ELR (cell line): ENCODE results near the gene TMEM245.
"Not testable (repeated sequence)": the region's sequence is repeated elsewhere in the genome, so short reads cannot be mapped to it uniquely, and the experiment has no call there.

Source experiments
- DNase-seq: peaks from one replicate; pipeline ENCODE4 v3.0.0-alpha.2; 2015; ENCODE audit warnings: low read depth

Gene TMEM245

DNA sequence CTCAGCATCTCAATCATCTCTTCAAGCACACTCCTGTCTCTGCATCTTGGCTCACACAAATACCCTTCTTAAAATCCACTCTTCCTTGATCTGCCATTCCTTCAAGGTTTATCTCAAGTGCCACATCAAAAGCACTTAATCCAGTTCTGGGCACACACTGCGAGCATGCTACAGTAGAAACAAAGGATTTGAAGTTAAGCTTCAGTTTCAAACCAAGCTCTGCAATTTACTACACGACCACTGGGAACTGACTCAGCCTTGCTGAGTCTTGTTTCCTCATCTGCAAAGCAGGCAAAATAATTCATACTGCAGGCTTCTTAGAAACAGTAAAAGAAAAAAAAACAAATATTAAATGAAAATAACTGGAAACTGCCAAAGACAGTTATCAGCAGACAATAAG lies 56.0 kb downstream of the TMEM245 start:
- peak; percentile 61 for DNase-seq

DNA sequence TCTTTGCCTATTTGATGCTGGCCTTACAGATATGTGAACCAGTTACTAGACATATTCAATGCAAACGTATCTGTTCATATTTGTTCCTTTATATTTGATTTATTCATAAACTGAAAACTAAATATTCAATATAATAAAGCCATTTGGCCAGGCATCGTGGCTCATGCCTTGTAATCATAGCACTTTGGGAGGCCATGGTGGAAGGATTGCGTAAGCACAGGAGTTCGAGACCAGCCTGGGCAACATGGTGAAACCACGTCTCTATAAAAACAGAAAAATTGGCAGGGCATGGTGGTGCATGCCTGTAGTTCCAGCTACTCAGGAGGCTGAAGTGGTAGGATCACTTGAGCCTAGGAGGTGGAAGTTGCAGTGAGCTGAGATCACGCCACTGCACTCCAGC lies 57.2 kb downstream of the TMEM245 start:
- no peak for DNase-seq

DNA sequence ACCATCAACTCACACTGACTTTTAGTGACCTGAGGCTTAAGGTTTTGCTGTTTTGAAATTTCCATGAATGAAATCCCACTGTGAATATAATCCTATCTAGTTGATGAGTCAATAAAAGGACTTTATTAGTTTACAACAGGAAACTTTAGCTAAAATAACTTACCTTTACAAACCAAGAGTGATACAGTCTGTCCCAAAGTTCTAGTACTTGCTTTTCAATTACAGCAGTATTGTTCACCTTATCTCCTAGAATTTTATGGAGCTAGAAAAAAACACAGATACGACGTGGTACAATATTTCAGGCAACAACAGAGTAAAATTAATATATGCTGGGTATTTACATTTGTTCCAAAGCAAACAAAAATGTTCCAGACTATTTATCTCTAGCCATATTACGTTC lies 59.6 kb downstream of the TMEM245 start:
- DNase-seq: no peak

DNA sequence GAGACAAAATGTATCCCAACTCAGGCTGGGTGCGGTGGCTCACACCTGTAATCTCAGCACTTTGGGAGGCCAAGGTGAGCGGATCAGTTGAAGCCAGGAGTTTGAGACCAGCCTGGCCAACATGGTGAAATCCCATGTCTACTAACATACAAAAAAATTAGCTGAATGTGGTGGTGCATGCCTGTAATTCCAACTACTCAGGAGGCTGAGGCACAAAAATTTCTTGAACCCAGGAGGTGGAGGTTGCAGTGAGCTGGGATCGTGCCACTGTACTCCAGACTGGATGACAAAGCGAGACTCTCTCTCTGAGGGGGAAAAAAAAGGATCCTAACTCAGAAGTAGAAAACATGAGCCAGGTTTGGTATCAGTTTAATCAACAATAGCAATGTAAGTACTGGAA lies 66.6 kb downstream of the TMEM245 start:
- not testable (repeated sequence) for DNase-seq

DNA sequence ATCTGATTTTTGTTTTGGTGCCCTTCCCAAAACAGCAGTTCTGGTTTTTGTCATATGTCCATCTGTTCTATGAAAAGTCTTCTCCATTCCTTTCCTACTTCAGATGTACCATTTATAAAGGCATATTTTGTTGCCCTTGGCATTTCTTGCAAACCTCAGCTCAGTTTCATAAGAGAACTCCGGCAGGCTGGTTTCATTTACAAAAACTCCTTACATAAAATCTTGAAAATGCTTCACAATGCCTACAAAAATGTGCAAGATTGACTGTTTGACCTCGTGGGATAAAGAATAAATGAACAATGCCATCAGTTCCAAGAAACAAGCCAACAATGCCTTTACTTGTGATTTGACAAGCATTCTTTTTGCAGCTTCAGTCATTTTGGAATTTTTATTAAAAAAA lies 67.3 kb downstream of the TMEM245 start:
- DNase-seq: no peak

DNA sequence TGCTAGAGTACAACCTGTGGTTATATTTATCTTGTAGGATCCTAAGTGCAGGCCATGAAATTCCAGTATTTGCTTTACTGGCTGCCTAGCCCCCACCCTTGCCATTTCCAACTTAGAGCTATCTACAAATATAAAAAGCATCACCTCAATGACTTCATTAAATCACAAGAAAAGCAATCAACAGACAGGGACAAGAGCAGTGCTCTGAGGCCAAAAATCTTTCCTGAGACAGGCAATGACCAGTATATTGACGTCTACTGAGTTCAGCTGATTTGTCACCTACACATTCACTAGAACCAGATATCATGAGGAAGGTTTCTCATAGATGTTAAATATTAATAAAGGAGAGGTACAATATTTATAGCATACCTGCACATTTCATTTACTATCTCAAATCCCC lies 68.0 kb downstream of the TMEM245 start:
- no peak for DNase-seq

DNA sequence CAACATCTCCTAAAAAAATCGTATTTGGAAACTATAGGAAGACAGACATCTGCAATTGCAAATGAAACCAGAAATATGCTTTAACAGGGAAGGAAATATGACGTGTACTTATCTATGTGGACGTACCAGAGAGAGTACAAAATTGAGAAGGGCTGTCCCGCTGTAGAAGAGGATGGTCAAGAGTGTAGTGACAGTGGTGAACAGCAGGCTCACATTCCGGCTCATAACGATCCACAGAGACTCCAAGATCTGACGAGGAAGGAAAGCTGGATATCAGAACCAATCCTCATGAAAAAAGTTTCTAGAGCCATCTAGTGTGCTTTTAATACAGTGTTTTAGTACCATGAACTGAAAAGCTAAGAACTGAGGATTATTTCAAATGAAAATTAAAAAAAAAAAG lies 69.3 kb downstream of the TMEM245 start:
- DNase-seq: no peak

DNA sequence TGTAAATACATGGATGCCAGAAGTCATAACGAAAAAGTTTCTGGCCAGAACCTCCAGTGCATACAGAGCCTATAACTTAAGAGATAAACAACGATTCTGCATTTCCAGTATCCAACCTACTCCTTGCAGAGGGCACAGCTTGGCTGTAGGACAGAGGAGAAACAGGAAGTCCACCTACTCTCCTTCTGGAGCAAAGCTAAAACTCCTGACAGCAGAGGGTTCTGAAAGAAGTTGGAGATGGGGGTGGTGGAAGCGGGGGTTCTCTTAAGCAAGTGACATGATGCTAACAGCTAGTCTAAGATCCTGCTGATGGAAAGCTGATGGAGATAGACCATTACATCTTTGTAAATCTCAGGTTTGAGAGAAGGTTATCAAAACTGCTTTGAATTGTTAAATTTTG lies 70.9 kb downstream of the TMEM245 start:
- no peak for DNase-seq

DNA sequence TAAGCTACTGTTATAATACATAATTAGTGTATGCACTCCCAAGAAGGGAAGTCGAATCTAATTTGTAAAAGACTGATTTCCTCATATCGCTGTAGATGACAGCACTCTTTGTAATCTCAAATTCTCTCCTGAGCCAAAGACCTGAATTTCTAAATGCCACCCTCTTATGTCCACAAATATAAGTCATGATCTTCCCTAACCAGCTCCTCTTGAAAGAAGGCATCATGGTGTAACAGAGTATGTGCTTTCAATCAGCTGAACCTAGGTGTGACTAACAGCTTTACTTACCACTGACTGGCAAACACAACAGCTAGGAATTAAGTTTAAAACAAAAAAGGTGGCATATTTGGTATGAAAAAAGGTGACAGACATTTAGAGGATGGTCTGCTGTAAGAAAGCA lies 72.5 kb downstream of the TMEM245 start:
- no peak for DNase-seq

DNA sequence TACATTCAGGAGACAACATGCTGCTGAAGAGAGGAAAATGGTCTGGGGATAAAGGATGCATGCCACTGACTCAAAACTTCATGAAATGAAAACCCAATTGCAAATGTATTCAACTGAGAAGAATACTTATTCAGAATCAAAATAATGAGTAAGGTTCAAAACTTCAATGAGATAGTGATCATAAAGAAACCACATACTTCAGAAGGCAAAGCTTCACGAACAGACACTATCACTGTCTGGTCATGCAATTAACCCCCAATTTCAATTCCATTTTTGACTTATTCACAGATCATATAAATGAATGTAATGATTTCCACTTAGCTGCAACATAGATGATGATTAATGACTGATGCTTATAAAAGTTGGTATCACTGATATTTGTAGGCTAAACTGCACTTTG lies 73.4 kb downstream of the TMEM245 start:
- DNase-seq: no peak

DNA sequence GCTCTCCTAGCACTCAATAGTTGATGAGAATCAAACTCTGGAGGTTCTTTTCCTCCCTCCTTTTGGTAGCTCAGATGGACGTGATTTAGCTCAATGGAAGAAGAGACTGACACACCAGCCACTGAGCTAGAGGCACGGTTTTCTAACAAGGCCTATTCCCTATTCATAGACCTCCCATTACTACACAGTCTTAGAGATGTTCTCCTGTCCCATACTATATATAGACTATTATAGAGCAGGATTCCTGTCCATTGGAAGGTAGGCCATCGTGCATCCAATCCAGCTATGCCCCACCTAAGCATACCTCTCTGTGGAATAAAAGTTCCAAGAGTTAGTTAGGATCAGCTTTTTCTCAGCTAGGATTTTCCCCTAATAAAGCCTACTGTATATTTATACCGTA lies 76.2 kb downstream of the TMEM245 start:
- DNase-seq: no peak

DNA sequence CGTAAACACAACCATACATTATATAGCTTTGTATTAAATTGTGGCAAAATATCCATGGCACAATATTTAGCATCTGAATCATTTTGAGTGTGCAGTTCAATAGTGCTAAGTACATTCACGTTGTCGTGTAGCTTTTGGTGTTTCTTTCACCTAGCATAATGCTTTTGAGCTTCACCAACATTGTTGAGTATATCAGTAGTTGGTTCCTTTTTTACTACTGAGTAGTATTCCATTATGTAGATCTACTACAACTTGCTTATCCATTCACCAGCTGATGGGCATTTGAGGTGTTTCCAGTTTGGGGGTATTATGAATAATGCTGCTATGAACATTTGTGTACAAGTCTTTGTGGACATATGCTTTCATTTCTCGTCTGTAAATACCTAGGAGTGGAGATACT lies 79.2 kb downstream of the TMEM245 start:
- no peak for DNase-seq

DNA sequence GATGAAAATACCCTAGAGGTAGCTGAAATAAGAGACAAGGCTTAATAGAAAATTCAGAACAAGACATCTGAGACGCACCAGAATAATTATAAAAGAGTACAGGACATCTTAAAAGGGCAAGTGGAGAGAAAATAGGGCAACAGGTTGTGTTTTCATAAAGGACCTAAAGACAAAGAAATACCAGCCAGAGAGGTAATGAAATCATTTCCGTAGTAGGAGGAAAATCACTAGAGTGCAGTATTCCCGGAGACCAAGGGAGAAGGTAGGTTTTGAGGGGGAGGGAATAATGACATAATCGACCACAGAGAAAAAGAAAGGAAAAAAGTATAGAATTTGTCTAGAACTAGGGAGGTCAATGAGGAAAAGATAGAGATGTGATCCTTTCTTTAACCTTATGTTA lies 80.2 kb downstream of the TMEM245 start:
- DNase-seq: no peak

DNA sequence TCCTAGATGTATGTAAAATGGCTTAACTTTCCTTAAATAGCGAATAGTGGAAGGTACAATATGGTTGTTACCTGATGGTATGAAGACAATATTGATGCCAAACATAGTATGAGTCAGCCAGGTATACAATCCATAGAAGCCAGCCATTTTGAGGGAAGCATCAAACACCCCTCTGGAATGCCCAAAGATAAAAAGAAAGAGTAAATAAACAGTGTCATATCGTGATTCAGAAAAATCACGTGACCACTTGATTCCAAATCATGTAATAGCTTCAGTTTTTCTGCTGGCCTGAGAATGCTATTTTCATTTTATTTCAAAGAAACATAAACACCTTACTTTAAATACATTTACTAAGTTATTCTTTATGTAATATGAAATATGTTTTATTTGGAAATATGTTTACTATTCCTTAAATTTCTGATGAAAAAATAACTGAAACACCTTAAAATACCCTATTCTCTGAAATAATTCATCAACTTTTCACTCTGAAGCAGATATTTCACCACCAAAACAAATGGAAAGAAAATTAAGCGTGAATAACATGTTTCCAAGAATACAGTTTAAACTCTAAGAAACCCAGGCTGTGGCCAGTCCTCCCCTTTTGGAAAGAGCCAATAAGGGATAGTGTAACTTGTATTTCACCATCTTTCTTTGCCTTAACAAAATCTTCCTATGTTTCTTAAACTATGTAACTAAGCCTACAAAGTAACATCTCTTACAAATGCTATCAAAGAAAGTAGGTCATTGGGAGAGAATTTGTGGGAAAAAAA lies 81.6 kb downstream of the TMEM245 start:
- DNase-seq: peak; percentile 40

DNA sequence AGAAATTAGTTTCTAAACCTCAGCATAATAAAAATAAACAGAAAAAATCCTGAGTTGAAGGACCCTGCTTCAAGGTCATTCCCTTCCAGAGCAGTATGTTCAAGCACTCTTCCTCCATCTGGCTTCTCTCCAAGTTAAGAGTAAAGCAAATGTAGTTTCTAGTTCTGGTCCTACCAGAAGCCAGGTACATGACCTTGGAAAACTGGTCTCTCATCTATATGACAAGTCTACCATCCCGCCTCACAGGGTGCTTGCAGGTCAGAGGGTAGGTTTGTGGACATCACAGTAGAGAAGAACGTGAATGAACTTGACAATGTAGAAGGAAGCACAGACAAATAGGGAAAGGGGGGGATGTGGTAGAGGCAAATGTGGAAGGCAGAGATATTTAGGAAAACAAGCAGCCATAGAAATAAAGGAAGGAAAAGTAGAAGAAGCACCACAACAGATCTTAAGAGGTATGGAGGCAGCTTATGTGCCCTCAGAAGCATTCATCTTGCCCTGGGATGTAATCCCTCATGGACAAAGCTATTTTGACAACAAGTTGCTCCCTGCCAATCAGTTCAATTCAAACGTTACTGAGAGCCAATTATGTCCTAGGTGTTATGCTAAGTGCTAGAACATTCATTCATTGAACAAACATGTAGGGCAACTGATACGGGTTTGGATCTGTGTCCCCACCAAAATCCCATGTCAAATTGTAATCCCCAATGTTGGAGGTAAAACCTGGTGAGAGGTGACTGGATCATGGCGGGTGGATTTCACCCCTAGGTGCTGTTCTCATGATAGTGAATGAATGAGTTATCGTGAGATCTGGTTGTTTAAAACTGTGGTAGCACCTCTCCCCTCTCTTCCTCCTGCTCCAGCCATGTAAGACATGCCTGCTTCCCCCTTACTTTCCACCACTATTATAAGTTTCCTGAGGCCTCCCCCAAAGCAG lies 82.7 kb downstream of the TMEM245 start:
- peak; percentile 44 for DNase-seq

DNA sequence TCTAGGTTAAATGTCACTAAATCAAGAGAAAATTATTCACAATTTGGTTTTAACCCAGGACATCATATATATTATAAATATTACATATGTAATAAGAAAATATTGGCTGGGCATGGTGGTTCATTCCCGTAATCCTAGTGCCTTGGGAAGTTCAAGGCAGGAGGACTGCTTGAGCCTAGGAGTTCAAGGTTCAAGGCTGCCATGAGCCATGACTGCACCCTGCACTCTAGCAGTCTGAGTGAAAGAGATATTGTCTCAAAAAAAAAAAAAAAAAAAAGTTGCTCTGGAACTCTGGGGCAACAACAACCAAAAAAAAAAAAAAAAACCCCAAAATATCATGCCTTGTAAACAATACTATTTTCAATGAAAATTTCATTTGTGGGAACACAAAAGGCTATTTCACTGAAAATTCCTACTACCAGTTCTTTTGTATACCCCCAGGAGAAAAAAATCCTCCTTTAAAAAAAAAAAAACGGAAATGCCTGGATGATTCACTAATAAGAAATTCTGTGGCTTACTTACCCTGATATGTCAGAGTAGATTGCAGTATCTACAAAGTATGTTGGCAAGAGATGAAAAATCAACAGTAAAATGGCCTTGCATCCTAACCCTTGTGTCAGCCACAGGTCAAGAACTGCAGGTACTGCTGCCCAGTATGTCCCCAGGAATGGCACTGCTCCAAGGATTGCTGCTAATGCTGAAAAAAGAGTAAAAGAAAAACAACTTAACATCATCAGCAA lies 83.9 kb downstream of the TMEM245 start:
- DNase-seq: peak; percentile 94

DNA sequence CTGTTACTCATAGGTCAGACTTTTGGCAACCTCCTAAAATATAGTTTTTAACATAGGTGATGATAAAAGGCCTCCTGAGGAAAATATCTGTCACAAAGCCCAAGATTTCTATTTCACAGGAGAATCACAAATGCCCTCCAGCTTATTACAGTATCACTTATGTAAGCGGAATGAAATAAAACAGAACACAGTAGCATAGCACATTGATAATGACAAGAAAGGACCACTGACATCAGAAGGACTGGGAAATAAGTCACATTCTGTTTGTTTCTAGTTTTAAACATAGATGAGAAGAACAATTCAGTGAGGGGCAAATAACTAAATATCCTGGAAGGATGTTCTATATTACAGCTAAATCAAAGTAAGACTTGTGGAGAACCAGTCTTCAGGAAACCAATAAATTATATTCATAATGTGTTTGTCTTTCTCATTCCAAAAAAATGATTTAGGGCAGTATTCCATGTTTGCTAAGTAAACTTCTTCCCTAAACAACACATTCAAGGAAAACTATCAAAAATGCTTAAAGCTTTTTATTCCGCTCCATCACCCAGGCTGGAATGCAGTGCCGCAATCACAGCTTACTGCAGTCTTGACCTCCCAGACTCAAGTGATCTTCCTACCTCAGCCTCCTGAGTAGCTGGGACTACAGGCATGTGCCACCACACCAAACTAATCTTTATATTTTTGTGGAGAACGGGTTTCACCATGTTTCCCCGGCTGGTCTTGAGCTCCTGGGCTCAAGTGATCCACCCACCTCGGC lies 85.6 kb downstream of the TMEM245 start:
- DNase-seq: no peak

DNA sequence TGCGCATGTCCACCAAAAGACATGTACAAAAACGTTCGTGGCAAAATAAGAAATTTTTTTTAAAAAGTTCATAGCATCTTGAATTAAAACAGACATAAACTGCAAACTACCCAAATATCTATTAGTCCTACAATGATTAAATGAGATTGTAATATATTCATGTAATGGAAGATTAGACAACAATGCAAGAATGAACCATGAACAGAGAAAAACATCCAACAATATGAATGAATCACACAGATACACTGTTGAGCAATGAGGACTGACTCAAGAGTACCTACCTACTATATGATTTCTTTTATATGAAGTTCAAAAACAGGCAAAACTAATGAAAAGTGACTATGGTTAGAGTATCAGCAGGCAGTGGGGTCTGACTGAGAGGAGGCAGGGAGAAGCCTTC lies 88.5 kb downstream of the TMEM245 start:
- peak; percentile 61 for DNase-seq

DNA sequence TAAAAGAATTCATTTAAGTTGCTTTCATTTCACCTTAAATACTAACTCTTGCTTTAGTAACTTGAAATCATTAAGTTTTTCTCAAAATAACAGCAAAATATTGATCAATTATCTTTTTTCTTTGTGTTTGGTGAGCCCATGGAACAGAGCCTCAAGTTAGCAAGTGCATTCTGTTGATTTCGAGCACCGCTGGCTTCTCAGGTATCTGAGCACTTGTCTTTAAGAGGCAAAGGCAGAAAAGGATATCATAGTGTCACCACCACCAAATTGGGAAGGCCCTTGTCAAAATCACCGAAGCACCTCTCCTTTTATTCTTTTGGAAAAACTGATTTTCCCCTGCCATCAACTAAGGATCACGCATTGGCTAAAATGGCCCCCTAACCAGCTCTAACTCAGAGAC lies 89.3 kb downstream of the TMEM245 start:
- DNase-seq: no peak

DNA sequence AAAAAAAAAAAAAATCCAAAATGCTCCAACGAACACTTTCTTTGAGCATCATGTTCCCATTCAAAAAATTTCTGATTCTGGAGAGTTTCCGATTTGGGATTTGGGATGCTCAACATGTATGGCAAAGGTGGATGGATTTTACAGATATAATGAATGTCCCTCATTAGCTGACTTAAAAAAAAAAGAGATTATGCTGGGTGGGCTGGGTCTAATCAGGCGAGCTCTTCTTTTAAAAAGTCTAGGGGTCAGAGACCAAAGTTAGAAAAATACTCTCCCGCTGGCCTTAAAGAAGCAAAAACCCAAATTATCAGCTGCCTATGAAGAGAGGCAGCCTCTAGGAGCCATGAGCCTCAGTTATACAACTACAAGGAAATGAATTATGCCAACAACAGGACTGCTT lies 91.3 kb downstream of the TMEM245 start:
- no peak for DNase-seq

DNA sequence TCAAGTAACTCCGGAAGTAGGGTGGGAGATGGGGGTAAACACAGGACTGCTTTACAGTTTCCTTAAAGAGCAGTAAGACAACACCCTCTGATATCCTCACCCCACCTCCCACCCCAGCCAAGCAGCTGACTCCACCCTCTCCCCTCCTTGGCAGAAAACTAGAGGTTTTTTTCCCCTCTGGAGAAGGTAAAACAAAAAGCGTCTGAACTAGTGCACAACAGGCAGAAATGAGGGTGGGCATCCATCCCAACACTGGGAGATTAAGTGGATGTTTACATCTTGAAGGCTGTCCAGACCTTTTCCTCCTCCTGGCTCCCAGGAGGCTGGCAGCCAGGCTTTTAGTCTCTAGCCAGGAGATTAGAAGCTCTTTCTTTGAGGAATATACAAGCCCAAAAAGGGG lies 92.6 kb downstream of the TMEM245 start:
- DNase-seq: no peak

DNA sequence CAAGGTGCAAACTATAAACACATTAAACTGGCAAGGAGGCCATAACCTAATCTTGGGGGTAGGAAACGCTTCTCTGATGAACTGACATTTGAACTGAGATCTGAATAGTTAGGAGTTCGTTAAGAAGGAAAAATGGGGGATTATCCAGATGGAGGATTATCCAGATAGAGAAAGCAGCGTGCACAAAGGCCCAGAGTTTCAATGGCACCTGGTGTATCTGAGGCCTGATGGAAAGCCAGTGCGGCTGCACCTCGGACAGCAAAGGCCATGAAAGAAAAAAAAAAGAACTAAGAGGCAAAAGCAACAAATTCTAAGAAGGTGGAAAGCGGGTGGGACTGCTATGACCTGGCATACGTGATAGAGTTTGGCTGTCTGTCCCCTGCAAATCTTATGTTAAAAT lies 93.4 kb downstream of the TMEM245 start:
- no peak for DNase-seq
